GM19397 (cell line): ENCODE data around the gene AADACL3.
"Not testable (repeated sequence)": the region's sequence is repeated elsewhere in the genome, so short reads cannot be mapped to it uniquely, and the experiment has no call there.

ENCODE experiments used
- ATAC-seq: cut with Tn5 transposase; IDR thresholded peaks from one replicate; pipeline ENCODE4 v1.9.1; 2021; ENCODE audit warnings: mild to moderate bottlenecking, moderate library complexity; ENCODE audit not compliant: unreplicated experiment

Gene AADACL3

DNA sequence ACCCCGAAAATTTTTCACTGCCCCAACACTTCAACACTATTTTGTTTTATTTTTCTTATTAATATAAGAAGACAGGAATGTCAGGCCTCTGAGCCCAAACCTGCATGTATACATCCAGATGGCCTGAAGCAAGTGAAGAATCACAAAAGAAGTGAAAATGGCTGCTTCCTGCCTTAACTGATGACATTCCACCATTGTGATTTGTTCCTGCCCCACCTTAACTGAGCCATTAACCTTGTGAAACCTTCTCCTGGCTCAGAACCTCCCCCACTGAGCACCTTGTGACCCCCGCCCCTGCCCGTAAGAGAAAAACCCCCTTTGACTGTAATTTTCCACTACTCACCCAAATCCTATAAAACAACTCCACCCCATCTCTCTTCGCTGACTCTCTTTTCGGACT, 2.3 kb upstream of the AADACL3 start:
- ATAC-seq, result not testable (repeated sequence)

DNA sequence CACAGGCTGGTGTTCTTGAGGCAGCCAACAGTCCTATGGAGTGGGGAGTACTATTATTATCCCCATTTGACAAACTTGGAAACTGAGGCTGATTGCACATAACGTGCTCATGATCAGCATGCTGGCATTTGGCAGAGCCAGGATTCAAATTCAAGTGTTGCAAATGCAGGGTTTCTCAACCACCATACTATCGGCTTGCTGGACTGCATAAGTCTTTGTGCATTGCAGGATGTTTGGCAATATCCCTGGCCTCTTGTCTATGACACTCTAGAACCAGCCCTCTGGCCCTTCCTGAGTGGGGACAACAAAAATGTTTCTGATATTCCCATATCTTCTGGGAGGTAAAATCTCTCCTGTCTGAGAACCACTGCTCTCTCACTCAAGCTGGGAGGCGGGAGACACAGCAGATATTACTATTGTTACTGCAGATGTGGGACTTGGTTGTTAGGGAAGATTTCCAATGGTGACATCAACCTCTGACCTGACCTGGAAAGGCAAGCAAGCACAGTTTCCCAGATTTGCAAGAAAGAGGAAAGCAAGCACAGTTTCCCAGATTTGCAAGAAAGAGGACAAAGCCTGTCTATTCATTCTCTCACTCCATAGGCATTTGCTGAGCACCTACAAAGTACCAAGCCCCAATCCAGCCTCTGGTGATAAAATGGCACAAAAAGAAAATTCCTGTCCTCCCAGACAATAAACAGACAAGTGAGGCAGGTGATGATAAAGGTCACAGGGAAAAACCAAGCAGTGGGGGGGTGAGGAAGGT, 1.0 kb upstream of the AADACL3 start:
- no peak for ATAC-seq

DNA sequence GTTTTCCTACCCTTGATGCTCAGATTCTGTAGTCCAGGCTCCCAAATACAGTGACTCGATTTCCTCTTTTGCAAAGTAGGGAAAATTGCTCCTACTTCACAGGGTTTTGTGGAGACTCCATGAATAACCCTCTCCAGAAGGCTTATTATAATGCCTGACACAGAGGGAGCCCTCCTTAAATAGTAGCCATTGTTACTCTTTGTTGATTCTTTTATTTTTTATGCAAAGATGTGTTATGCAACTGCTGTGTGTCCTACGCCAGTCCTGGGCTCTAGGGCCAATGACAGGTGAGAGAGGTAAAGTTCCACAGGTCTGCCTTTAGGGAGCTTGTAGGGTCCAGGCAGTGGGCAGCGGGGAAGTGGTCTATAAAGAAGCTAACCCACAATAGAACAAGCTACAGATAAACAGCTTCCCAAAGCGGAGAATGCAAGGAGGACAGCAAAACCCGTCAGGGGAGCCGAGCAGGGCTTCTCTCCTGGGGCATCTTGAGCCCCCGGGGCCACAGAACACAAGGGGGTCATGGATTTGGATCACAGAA, 1.5 kb downstream of the AADACL3 start:
- no peak for ATAC-seq

DNA sequence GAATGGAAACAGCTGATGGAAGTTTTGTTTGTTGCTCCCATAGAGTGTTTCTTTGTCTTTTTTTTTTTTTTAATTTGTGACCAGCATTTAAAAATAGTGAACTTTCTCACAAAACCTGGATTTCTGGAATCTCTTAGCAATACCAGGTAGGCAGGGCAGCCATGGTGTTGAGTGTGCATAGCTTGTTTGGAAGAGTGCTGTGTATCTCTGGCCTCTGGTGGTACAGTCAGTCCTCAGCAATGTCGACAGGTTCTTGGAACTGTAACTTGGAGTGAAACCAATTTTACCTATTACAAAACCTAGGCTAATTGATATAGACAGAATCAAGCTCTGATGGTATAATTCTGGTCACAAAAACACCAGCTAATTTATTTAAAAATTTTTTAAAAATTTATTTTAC, 6.7 kb downstream of the AADACL3 start:
- no peak for ATAC-seq

DNA sequence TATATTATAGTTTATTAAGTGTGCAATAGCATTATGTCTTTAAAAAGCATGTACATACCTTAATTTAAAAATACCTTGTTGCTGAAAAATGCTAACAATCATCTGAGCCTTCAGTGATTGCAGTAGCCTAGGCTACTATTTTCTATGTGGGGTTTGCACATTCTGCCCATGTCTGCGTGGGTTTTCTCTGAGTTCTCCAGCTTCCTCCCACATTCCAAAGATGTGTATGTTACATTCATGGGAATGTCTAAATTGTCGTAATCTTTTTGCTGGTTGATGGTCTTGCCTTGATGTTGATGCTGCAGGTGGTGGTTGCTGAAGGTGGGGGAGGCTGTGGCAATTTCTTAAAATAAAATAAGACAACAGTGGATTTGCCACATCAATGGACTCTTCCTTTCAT, 12.5 kb downstream of the AADACL3 start:
- ATAC-seq, result no peak

DNA sequence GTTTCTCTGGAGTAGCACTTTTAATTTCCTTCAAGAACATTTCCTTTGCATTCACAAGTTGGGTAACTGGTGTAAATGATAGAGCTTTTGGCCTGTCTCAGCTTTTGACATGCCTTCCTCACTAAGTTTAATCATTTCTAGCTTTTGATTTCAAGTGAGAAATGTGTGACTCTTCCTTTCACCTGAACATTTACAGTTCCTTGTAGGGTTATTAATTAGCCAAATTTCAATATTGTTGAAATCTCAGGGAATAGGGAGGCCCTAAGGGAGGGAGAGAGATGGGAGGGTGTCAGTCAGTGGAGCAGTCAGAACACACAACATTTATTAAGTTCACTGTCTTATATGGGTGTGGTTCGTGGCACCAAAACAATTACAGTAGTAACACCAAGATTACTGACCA, 14.2 kb downstream of the AADACL3 start:
- ATAC-seq, result no peak

DNA sequence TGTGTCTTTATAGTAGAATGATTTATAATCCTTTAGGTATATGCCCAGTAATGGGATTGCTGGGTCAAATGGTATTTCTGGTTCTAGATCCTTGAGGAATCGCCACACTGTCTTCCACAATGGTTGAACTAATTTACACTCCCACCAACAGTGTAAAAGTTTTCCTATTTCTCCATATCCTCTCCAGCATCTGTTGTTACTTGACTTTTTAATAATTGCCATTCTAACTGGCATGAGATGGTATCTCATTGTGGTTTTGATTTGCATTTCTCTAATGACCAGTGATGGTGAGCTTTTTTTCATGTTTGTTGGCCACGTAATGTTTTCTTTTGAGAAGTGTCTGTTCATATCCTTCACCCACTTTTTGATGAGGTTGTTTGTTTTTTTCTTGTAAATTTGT, 15.2 kb downstream of the AADACL3 start:
- not testable (repeated sequence) for ATAC-seq

DNA sequence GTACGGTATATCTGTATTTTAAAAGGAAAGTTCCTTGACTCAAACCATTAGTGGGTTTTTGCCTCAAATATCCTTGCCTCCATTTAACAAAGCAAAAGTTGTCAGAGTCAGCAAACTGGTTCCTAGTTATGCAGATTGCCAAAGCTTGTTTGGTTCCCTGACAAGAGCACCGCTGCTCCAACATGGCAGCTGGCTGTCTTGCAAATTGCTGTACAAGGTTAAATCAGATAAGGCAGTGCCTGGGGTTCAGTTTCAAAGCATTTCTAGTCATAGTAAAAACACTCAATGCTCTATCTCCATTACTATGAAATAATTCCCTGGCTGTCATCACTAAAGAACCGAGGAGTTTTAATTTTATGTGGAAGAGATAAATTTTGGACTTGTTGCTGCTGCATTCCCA, 18.7 kb downstream of the AADACL3 start:
- ATAC-seq, result no peak

DNA sequence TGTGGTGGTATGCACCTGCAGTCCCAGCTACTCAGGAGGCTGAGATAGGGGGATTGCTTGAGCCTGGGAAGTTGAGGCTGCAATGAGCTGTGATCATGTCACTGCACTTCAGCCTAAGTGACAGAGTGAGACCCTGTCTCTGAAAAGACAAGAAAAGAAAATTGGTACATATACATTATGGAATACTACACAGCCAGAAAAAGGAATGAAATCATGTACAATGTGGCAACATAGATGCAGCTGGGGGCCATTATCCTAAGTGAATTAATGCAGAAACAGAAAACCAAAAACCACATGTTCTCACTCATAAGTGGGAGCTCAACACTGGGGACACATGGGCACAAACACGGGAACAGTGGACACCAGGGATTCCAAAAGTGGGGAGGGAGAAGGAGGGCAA, 23.0 kb downstream of the AADACL3 start:
- no peak for ATAC-seq

DNA sequence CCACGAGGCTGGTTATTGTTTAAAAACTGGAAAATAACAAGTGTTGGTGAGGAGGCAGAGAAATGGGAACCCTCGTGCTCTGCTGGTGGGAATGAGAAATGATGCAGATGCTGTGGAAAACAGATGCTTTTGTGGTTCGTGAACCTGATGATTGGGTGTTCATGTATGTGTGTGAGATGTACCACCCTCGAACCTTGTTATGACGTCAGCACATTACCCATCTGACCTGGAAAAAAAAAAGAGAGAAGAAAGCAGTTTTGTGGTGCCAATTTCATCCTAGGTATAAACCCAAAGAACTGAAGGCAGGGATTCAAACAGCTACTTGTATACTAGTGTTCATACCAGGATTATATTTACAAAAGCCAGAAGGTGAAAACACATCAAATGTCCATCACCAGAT, 23.7 kb downstream of the AADACL3 start:
- ATAC-seq, result no peak

DNA sequence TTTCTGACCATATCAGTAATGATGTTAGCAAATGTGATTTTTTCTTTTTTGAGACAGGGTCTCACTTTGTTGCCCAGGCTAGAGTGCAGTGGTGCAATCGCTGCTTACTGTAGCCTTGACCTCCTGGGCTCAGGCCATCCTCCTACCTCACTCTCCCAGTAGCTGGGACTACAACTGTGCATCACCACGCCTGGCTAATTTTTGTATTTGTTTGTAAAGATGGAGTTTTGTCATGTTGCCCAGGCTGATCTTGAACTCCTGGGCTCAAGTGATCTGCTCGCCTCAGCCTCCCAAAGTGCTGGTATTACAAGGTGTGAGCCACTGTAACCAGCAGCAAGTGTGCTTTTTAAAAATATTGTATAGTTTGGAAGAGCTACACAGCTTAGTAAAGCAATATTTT, 26.0 kb downstream of the AADACL3 start:
- ATAC-seq, result no peak

DNA sequence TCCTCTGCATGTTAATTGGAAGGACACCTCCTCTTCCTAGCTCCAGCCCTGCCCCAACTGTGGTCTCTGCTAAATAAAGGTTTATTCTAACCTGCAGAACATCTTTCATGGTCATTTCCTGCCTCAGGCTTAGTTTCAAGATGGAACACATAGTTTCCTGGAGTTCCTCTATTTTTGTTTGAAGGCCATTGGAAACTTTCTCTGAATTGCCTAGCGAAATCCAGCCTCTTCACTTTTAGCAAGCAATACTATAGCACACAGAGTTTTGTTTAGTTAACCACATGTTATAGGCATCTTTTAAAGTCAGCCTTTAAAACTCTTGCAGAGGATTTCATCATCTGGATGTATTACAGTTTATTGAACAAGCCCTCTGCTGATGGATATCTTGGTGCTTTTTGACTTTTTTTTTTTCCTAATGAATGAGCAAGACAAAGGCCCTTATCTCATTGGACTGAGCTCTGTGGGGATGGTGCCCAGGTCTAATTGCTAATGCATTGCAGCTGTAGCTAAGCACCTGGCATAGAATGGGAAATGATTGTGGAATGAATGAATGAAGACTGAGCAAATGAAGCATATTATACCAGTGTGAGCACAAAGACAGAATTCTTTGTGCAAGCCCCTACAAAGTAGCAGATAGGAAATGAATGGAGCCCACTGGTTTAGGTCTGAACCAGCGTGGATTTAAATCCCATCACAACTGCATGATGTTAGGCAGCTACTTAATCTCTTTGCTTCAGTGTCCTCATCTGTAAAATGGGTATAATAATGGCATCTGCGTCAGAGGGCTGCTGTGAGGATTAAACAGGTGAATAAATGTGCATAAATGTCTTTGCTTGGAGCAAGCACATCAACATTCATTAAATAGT, 29.4 kb downstream of the AADACL3 start:
- ATAC-seq, result no peak

DNA sequence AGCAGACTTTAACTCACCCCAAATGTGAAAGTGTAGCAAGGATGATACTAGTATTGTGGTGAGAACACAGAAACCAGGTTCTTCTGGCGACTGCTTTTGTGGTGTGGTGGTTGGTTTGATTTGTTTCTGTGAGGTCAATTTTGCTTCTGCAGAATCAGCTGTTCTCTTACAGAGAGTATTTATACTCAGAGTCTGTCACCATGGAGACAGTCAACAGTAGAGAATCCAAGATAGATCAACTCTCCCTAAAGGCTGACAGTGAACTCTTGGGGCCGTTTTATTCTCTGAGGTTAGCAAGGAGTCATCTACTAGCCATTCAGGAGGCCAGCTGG, 30.0 kb downstream of the AADACL3 start, which contains the start of gene CFAP107:
CFAP107 (plus strand) TSS at position 209 of the 332 bp plus-strand sequence. CDS start 231 bp downstream, outside the sequence.
- ATAC-seq, result no peak

DNA sequence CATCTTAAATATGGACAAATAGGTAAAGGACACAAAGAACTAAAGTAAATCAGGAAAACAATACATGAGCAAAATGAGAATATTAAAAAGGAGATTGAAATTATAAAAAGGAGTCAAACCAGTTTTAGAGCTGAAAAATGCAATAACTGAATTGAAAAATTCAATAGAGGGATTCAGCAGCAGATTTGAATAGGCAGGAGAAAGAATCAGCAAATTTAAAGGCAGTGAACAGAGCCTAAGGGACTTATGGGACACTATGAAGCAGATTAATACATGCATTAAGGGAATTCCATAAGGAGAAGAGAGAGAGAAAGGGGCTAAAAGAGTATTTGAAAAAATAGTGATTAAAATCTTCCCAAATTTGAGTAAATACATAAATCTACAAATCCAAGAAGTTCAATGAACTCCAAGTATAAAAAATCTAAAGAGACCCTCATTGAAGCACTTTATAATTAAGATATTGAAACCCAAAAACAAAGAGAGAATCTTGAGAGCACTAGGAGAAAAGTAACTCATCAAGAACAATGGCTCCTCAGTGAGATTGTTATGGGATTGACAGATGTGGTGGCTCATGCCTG, 33.0 kb downstream of the AADACL3 start:
- ATAC-seq, result no peak

DNA sequence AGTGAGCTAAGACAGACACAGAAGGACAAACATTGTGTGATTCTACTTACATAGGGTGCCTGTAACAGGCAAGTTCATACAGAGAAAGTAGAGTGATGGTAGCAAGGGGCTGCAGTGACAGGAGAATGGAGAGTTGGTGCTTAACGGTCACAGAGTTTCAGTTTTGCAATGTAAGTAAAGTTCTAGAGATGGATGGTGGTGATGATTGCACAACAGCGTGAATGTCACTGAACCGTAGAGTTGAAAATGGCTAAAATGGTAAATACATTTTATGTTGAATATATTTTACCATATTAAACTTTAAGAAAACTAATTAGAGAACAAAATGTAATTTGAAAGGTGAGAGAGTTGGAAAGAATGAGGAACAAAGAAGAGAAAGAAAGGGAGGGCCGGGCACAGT, 38.8 kb downstream of the AADACL3 start:
- no peak for ATAC-seq

DNA sequence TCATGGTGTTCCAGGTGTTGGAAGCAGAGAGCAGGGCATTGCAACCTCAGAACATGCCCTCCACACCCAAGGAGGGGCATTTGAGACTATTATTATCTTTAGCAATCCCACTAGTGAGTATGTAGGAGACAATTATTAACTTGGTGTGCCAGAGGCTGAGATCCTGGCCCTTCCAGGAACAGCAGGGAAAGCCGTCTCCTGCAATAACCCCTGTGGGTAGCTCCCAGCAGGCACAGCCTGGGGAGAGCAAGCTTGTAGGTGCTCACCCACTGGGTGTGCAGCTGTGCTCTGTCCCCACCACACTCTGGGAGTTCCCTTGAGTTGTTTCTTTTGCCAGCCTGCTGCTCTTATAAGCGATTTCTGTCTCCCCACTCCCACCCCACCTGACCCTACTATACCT, 40.4 kb downstream of the AADACL3 start:
- no peak for ATAC-seq

DNA sequence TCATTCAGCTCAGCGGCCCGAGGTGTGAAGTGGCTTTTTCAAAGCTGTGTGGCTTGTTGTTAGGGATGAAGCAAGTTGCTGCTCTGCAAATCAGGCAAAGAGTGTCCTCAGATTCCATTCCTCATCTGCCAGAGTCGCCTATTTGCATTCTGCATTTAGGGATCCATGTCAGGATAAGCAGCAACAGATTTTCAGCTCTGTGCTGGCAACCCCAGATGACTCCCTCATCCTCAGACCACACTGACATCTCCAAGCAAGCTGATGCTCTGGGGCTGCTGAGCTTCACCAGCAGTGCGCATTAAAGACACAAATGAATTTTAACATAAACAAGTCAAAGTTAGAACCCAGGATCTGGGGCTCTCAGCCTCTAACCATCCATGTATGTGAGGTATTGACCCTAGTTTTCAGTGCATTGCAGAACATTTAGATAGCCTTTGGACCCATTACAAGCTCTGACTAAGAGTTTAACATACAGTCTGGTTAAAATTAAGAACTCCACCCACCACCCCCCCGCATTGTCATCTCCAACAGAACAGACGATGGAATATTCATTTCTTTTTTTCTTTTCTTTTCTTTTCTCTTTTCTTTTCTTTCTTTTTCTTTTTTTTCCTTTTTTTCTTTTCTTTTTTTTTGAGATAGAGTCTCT, 41.0 kb downstream of the AADACL3 start:
- ATAC-seq, result no peak

DNA sequence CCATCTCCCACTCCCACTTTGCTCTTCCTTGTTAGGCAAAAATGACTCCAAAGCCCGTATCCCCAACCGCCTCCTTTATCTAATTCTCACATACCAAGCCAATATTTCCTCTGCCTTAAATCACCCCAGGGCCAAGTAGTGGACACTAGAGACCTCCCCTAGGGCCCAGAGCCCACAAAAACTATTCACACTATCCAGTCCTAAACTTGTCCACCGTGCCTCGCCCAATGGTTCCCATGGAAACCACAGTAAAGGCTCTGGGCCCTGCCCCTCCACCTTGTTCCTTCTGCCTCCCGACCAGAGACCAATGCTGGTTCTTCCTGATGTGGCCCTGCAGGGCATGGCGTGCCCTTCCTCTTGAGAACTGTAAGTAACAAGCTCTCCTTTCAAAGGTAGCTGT, 41.9 kb downstream of the AADACL3 start:
- ATAC-seq, result no peak

DNA sequence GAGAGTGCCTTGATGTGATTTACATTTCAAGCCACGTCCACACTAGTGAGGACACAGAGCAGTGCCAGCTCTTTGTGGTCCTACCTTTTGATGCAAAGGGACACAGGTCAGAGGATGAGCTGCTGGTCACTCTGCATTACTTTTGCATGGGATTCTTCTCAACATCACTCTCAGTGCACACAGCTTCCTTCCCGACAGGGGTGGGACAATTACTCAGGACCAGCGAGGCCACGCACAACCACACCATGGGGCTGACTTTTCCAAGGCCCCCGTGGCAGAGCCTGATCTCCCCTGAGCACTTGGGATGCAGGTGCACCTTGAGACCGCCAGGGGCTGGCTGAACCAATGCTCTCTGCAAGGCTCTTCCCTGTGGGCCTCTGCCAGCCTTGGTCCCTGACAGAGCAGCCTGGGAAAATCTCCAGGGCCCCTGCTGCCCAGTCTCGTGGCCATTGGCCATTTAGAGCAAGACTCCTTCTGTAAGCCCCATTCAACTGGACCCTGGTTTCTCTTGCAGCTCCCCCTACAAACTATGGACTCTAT, 44.4 kb downstream of the AADACL3 start:
- ATAC-seq, result no peak

DNA sequence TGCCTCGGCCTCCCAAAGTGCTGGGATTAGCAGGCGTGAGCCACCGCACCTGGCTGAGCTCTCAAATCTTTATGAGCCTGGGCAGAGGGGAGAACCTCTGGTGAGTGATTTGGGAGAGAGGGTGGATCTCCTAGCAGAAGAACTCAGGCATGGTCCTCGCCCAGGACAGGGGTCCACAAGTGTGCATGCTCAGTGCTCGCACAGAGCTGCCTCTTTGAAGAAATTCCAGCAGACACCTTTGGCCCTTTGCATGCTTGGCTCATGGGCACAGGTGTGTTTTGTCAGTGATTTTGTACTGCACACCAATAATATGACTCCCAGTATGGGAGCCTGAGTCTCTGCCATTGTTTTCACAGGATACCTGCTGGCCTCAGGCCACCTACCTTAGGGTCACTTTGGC, 45.9 kb downstream of the AADACL3 start:
- no peak for ATAC-seq

DNA sequence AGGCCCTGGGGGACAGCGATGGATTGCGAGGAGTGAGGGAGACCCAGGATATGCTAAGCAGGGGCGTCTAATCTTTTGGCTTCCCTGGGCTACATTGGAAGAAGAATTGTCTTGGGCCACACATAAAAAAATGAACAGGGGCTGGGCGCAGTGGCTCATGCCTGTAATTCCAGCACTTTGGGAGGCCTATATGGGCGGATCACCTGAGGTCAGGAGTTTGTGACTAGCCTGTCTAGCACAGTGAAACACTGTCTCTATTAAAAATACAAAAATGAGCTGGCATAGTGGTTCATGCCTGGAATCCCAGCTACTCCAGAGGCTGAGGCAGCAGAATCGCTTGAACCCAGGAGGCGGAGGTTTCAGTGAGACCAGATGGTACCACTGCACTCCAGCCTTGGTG, 46.9 kb downstream of the AADACL3 start:
- ATAC-seq, result no peak
